ENCODE results near the gene ERC2.
"Not testable (repeated sequence)": the region's sequence is repeated elsewhere in the genome, so short reads cannot be mapped to it uniquely, and the experiment has no call there.

Gene ERC2

GRCh38 chr3:56113908-56114307 lies 354.4 kb downstream of the ERC2 start:
- DNase-seq = no peak

- DNase-seq = no peak
These were observed 355.0 kb downstream of the ERC2 start for GRCh38 chr3:56113231-56113630.

- DNase-seq = no peak
These were observed 356.5 kb downstream of the ERC2 start for GRCh38 chr3:56111606-56112304.

- no peak for DNase-seq
These were observed 357.4 kb downstream of the ERC2 start for GRCh38 chr3:56110886-56111285.

GRCh38 chr3:56107157-56107556 lies 361.1 kb downstream of the ERC2 start:
- no peak for DNase-seq

- DNase-seq = no peak
These were observed 366.2 kb downstream of the ERC2 start for GRCh38 chr3:56102032-56102431.

GRCh38 chr3:56101576-56101975 lies 366.7 kb downstream of the ERC2 start:
- DNase-seq = no peak

- no peak for DNase-seq
These were observed 371.3 kb downstream of the ERC2 start for GRCh38 chr3:56096999-56097398.

- no peak for DNase-seq
These were observed 374.1 kb downstream of the ERC2 start for GRCh38 chr3:56094170-56094569.

GRCh38 chr3:56089739-56090138 lies 378.5 kb downstream of the ERC2 start:
- DNase-seq = no peak

GRCh38 chr3:56087451-56088053 lies 380.7 kb downstream of the ERC2 start:
- no peak for DNase-seq

- no peak for DNase-seq
These were observed 381.9 kb downstream of the ERC2 start for GRCh38 chr3:56086355-56086754.

GRCh38 chr3:56081246-56081645 lies 387.0 kb downstream of the ERC2 start:
- no peak for DNase-seq

GRCh38 chr3:56076746-56077145 lies 391.5 kb downstream of the ERC2 start:
- DNase-seq = no peak

- DNase-seq = no peak
These were observed 393.2 kb downstream of the ERC2 start for GRCh38 chr3:56075089-56075488.

- DNase-seq = no peak
These were observed 398.5 kb downstream of the ERC2 start for GRCh38 chr3:56069766-56070165.

- not testable (repeated sequence) for DNase-seq
These were observed 401.9 kb downstream of the ERC2 start for GRCh38 chr3:56066405-56066804.

GRCh38 chr3:56064684-56065083 lies 403.6 kb downstream of the ERC2 start:
- no peak for DNase-seq

GRCh38 chr3:56061279-56061626 lies 407.0 kb downstream of the ERC2 start:
- DNase-seq = no peak

- no peak for DNase-seq
These were observed 407.6 kb downstream of the ERC2 start for GRCh38 chr3:56060521-56061278.

GRCh38 chr3:56059731-56060130 lies 408.5 kb downstream of the ERC2 start:
- DNase-seq = no peak

- DNase-seq = no peak
These were observed 412.3 kb downstream of the ERC2 start for GRCh38 chr3:56055951-56056350.

- DNase-seq = no peak
These were observed 412.7 kb downstream of the ERC2 start for GRCh38 chr3:56055546-56055945.

GRCh38 chr3:56054844-56055243 lies 413.4 kb downstream of the ERC2 start:
- no peak for DNase-seq

Measured in activated naive CD4-positive, alpha-beta T cell treated with anti-CD3 and anti-CD28 coated beads, Interleukin-2, amount 50 U/mL, for 16 hours (primary cell).